ENCODE results near the gene BNIP5. TPM values are rescaled to one million over a fixed set of nuclear protein-coding genes. Genes with fewer than 3 reads are reported as not detected.

The BNIP5 gene
- total RNA-seq, 1 donor from 2014 or later: 0.10 TPM

- DNase-seq (ENCODE audit: low spot score, unreplicated experiment): no peak
- Mint-ChIP-seq H3K27me3 (peaks cover 50% of the 10 kb centered on the region), H3K9me3 (ENCODE audit: low read depth) (no peaks in the 10 kb centered on the region), H3K4me1 (ENCODE audit: low read depth) (no peaks in the 10 kb centered on the region), H3K4me3 (ENCODE audit: low read depth) (no peak overlapping the region), H3K36me3 (ENCODE audit: insufficient read depth) (no peaks in the 10 kb centered on the region), H3K27ac (no peak overlapping the region)
- TF ChIP-seq, protein P1, sequence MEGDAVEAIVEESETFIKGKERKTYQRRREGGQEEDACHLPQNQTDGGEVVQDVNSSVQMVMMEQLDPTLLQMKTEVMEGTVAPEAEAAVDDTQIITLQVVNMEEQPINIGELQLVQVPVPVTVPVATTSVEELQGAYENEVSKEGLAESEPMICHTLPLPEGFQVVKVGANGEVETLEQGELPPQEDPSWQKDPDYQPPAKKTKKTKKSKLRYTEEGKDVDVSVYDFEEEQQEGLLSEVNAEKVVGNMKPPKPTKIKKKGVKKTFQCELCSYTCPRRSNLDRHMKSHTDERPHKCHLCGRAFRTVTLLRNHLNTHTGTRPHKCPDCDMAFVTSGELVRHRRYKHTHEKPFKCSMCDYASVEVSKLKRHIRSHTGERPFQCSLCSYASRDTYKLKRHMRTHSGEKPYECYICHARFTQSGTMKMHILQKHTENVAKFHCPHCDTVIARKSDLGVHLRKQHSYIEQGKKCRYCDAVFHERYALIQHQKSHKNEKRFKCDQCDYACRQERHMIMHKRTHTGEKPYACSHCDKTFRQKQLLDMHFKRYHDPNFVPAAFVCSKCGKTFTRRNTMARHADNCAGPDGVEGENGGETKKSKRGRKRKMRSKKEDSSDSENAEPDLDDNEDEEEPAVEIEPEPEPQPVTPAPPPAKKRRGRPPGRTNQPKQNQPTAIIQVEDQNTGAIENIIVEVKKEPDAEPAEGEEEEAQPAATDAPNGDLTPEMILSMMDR (IDR thresholded peaks at IDR 0.05; ENCODE audit: unreplicated experiment): no peak
Observed at GRCh38 chr6:36285797-36286196, 50.9 kb downstream of the BNIP5 start.

DNA sequence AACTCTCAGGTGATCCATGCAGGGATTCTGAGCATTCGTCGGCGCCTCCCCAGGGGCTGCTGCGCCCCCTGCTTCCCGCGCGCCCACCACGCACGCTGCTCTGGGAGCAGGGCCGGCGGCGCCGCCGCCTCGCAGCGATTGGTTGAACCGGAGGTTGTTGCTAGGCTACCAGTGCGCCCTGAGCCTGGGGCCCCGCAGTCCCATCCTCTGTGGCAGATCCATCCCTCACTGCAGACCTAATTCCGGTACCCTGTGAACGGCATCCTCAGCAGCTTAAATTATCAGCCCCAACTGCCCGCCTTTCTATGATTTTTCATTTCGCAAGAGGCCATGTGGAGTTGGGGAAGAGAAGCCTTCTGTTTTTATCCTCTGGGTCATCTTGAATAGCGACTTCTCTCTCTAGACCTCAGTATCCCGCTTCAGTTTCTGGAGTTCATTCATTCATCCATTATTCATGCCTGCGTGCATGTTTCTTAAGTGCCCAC, 51.5 kb downstream of the BNIP5 start:
- no peaks in the 10 kb centered on the region for H3K4me1 Mint-ChIP-seq (ENCODE audit: low read depth)
- peaks cover 50% of the 10 kb centered on the region for H3K27me3 Mint-ChIP-seq
- TF ChIP-seq, protein P1 (IDR thresholded peaks at IDR 0.05; ENCODE audit: unreplicated experiment): peak; percentile 16
- H3K36me3 Mint-ChIP-seq (ENCODE audit: insufficient read depth): no peaks in the 10 kb centered on the region
- H3K4me3 Mint-ChIP-seq (ENCODE audit: low read depth): no peak overlapping the region
- no peak overlapping the region for H3K27ac Mint-ChIP-seq
- DNase-seq (ENCODE audit: low spot score, unreplicated experiment): no peak
- no peaks in the 10 kb centered on the region for H3K9me3 Mint-ChIP-seq (ENCODE audit: low read depth)

DNA sequence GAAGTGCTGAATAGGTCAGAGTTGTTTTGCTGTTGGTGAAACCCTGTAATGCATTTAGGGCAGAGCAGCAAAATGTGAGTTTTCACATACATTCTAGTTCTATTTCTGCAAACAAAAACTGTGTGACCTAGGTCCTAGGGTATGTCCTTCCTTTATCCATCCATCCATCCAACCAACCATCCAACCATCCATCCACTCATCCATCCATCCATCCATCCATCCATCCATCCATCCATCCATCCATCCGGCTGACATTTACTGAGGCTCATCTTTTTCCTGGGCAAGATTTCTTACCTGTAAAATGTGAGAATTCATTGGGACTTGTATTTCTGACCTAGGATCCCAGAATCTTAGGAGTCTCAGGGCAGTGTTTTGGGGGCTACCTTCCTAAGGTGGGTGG, 52.3 kb downstream of the BNIP5 start:
- H3K27ac Mint-ChIP-seq: no peak overlapping the region
- H3K4me1 Mint-ChIP-seq (ENCODE audit: low read depth): no peaks in the 10 kb centered on the region
- peaks cover 50% of the 10 kb centered on the region for H3K27me3 Mint-ChIP-seq

DNA sequence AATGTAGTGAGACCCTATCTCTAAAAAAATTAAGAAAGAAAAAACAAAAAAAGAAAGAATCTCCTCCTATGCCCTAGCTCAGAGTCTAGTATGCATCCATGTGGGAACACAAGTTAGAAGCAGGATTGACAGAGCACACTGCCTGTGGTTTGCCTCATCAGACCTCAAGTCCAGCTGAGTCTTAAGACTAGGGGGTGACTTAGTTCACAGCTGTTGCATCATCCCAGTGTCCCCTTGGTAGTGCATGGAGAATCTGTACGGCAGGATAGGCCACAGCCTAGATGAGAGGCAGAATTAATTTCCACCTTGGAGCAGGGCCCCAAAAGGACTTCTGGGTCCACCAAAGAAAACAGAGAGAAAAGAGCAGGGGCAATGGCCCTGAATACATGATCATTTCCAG, 53.1 kb downstream of the BNIP5 start:
- peaks cover 53% of the 10 kb centered on the region for H3K27me3 Mint-ChIP-seq
- H3K4me1 Mint-ChIP-seq (ENCODE audit: low read depth): no peaks in the 10 kb centered on the region
- H3K4me3 Mint-ChIP-seq (ENCODE audit: low read depth): no peak overlapping the region
- no peaks in the 10 kb centered on the region for H3K9me3 Mint-ChIP-seq (ENCODE audit: low read depth)
- H3K27ac Mint-ChIP-seq: no peak overlapping the region
- TF ChIP-seq, protein P1 (IDR thresholded peaks at IDR 0.05; ENCODE audit: unreplicated experiment): no peak
- DNase-seq (ENCODE audit: low spot score, unreplicated experiment): no peak
- H3K36me3 Mint-ChIP-seq (ENCODE audit: insufficient read depth): no peaks in the 10 kb centered on the region

More for the DNA sequence above, 52.3 kb downstream of the BNIP5 start:
- TF ChIP-seq, protein P1 (IDR thresholded peaks at IDR 0.05; ENCODE audit: unreplicated experiment): no peak
- H3K9me3 Mint-ChIP-seq (ENCODE audit: low read depth): no peaks in the 10 kb centered on the region
- no peak overlapping the region for H3K4me3 Mint-ChIP-seq (ENCODE audit: low read depth)
- no peaks in the 10 kb centered on the region for H3K36me3 Mint-ChIP-seq (ENCODE audit: insufficient read depth)
- no peak for DNase-seq (ENCODE audit: low spot score, unreplicated experiment)

- TF ChIP-seq, protein P1 (IDR thresholded peaks at IDR 0.05; ENCODE audit: unreplicated experiment): no peak
- peaks cover 52% of the 10 kb centered on the region for H3K27me3 Mint-ChIP-seq
- no peaks in the 10 kb centered on the region for H3K9me3 Mint-ChIP-seq (ENCODE audit: low read depth)
- no peaks in the 10 kb centered on the region for H3K36me3 Mint-ChIP-seq (ENCODE audit: insufficient read depth)
- H3K4me1 Mint-ChIP-seq (ENCODE audit: low read depth): no peaks in the 10 kb centered on the region
- H3K27ac Mint-ChIP-seq: no peak overlapping the region
- DNase-seq (ENCODE audit: low spot score, unreplicated experiment): no peak
- H3K4me3 Mint-ChIP-seq (ENCODE audit: low read depth): no peak overlapping the region
Observed at GRCh38 chr6:36280983-36281382, 55.7 kb downstream of the BNIP5 start.

All from progenitor cell of endocrine pancreas (in vitro differentiated cells).